ENCODE data around the gene DDX11. TPM values are rescaled to one million over a fixed set of nuclear protein-coding genes. Genes with fewer than 3 reads are reported as not detected.

DDX11 gene
- total RNA-seq, 1 experiment from 2014 or later: 81.4 TPM

Other genes starting within 250 kb of the DDX11 start
- gene TSPAN11, start 147.1 kb upstream of the DDX11 start, total RNA-seq (2014; rRNA removed; shearing (Covaris generic)): 0.42 and 0.67 TPM in 2 replicates

All from H7 (cell line).